KBM-7 (cell line): ENCODE results near the gene IQGAP1.
"Not testable (repeated sequence)": the region's sequence is repeated elsewhere in the genome, so short reads cannot be mapped to it uniquely, and the experiment has no call there.

Source experiments
- DNase-seq: peaks from one replicate; pipeline ENCODE4 v3.0.0-alpha.2; 2015
- in situ Hi-C: fragments of 300-500 bp; cut with MboI; formaldehyde crosslinking; loops from 2 replicates; pipeline ENCODE4 v1.14.3; 2020; ENCODE audit warnings: low sequenced_read_pairs, low pct_unique_long_range_greater_than_20kb, mixed read lengths

Gene IQGAP1

DNA sequence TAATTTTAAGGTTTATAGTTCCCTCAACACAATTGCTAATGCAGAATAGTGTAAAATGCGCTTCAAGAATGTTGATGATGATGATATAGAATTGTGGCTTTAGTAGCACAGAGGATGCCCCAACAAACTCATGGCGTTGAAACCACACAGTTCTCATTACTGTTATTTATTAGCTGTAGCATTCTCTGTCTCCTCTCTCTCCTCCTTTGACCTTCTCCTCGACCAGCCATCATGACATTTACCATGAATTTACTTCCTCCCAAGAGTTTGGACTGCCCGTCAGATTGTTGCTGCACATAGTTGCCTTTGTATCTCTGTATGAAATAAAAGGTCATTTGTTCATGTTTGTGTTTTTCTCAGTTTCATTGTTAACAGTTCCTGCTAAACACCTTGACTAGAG is 113.9 kb downstream of the IQGAP1 start:
- no peak for DNase-seq
- in situ Hi-C loops, result no loop called here

DNA sequence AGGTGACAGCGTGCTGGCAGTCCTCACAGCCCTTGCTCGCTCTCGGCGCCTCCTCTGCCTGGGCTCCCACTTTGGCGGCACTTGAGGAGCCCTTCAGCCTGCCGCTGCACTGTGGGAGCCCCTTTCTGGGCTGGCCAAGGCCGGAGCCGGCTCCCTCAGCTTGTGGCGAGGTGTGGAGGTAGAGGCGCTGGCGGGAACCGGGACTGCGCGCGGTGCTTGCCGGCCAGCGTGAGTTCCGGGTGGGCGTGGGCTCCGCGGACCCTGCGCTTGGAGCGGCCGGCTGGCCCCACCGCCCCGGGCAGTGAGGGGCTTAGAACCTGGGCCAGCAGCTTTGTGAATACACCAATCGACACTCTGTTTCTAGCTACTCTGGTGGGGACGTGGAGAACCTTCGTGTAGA is 122.7 kb downstream of the IQGAP1 start:
- DNase-seq, in situ Hi-C loops: not testable (repeated sequence)

DNA sequence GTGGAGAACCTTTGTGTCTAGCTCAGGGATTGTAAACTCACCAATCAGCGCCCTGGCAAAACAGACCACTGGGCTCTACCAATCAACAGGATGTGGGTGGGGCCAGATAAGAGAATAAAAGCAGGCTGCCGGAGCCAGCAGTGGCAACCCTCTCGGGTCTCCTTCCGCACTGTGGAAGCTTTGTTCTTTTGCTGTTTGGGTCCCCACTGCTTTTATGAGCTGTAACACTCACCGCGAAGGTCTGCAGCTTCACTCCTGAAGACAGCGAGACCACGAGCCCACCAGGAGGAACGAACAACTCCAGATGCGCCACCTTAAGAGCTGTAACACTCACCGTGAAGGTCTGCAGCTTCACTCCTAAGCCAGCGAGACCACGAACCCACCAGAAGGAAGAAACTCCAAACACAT is 123.2 kb downstream of the IQGAP1 start:
- DNase-seq, in situ Hi-C loops: not testable (repeated sequence)

DNA sequence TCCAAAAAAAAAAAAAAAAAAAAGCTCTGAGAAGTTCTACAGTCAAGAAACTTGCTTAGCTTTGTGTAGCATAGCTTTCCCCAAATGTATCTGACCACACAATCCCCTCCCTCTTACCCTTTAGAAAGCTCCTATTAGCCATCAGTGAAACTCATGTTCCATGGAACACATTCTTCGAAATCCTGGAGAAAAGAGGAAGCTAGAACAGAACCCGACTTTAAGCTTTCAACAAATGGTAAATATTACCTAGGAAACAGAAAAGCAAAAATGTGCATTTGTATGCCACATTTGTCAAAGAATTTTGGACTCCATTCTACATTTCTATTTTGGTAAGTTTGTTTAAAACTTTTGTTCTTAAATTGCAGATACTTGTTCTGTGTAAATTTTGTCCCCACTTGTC is 124.2 kb downstream of the IQGAP1 start:
- DNase-seq, result peak; percentile 52
- in situ Hi-C loops, result no loop called here

DNA sequence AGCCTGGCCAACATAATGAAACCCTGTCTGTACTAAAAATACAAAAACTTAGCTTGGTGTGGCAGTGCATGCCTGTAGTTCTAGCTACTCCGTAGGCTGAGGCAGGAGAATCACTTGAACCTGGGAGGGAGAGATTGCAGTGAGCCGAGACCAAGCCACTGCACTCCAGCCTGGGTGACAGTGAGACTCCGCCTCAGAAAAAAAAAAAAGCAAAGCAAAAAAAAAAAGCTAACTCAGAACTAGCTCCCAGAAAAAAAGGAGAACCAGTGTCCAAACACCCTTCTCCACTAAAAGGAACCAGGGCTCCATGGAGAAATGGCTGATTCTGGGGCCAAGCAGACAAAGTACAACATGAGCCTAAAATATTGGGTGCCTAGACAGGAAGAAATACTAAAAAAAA is 124.9 kb downstream of the IQGAP1 start:
- DNase-seq, result peak; percentile 74

DNA sequence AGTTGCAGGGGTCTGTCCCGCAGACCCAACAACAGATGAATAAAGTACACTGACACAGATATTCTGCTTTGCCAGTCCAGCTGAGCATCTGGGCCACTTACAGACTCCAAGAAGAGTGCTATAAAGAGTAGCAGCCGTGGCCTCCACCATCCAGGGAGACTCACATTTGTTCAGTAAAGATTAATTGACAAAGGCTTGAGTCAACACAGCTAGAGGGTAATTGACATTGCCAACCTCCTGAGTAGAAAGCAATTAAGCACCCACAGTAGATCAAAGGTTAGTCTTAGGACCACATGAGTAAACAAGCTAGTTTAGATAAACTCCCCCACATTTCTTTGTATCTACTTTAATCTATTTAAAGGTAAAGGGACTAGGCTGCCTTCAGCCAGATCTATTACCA is 125.4 kb downstream of the IQGAP1 start:
- in situ Hi-C loops, result no loop called here
- no peak for DNase-seq

More for the DNA sequence above, 124.9 kb downstream of the IQGAP1 start:
- in situ Hi-C loops, result no loop called here

DNA sequence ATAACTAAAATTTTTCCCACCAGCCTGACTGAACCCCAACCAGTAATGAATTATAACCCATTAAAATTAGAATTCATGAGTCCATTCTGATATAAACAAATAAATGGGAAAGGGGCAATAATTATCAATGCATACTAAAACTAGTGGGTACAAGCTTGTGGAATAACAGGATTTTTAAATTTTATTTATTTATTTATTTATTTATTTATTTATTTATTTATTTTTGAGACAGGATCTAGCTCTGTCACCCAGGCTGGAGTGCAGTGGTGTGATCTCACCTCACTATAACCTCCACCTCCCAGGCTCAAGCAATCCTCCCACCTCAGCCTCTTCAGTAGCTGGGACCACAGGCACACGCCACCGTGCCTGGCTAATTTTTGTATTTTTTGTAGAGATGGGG is 125.9 kb downstream of the IQGAP1 start:
- not testable (repeated sequence) for DNase-seq

DNA sequence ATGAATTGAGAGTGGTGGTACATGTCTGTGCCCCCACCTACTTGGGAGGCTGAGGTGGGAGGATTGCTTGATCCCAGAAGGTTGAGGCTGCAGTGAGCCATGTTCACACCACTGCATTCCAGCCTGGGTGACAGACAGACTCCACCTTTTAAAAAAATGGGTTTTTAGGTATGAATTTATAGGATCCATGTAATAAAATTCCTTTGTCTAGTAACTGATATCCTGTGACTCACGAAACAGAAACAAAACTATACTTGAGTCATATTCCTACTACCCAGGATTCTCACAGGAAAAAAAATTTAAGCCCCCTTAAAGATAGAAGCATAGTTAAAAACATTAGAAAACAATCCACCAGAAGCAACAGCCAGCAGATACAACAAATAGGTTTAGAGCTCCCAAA is 131.6 kb downstream of the IQGAP1 start:
- DNase-seq, result no peak
- in situ Hi-C loops, result no loop called here

More for the DNA sequence above, 125.9 kb downstream of the IQGAP1 start:
- in situ Hi-C loops, result not testable (repeated sequence)

DNA sequence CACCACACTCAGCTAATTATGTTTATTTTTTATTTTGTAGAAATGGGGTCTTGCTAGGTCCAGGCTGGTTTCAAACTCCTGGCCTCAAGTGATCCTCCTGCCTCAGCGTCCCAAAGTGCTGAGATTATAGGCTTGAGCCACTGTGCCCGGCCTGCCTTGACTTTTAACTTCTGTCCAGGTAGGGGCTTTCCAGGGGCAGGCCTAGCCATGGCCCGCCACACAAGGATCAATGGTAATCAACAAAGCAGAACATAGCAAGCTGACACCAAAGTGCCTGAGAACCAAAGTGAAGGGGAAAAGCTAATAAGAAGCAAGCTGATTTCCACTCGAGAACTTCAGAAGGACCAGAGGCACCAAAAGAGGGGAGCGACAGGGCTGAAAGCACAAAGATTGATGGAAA is 132.3 kb downstream of the IQGAP1 start:
- DNase-seq, result no peak
- in situ Hi-C loops, result no loop called here

DNA sequence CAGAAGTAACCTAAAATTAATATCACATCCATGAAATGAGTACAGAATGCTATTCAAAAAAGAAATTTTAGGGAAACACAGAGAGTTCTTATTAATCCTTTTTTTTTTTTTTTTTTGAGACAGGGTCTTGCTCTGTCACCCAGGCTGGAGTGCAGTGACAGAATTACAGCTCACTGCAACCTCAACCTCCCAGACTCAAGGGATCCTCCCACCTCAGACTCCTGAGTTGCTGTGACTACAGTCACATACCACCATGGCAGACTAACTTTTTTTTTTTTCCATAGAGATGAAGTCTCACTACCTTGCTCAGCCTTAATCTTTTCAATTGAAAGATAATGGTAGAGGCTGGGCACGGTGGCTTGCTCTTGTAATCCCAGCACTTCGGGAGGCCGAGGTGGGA is 135.3 kb downstream of the IQGAP1 start:
- in situ Hi-C loops, result no loop called here
- DNase-seq, result no peak

DNA sequence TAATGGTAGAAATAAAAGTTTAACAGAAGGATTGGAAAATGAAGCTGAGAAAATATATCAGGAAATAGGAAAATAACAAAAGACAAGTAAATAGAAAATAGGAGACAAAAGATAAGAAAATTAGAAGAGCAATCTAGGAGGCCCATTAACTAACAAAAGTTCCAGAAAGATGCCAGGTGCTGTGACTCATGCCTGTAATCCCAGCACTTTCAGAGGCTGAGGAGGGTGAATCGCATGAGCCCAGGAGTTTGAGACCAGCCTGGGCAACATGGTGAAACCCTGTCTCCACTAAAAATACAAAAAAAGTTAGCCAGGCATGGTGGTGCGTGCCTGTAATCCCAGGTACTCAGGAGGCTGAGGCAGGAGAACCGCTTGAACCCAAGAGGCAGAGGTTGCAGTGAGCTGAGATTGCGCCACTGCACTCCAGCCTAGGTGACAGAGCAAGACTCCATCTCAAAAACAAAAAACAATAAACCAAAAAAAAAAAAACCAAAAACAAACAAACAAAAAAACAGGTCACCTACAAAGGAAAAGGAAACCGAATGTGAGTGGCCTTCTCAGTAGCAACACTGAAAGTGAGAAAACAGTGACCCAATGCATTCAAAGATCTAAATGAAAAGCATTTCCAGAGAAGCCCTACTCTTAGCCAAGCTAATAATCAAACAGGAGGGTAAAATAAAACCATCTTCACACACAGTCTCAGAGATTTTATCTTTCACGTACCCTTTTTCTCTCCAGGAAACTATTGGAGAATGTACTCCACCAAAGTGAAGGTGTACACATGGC is 136.2 kb downstream of the IQGAP1 start:
- DNase-seq, in situ Hi-C loops: not testable (repeated sequence)

DNA sequence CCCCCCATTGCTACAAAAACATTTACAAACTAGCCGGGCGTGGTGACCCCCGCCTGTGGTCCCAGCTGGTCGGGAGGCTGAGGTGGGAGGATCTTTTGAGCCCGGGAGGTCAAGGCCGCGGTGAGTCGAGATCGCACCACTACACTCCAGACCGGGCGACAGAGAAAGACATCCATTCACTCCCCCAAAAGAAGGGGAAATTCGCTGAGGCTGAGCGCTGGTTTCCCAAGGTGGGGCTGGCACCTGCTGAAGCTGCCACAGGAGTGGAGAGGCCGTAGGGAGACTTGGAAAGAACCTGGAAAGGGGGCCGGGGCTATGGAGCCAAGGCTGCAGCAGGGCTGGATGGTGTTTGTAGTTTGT is 140.9 kb downstream of the IQGAP1 start:
- in situ Hi-C loops, result no loop called here
- DNase-seq, result no peak

DNA sequence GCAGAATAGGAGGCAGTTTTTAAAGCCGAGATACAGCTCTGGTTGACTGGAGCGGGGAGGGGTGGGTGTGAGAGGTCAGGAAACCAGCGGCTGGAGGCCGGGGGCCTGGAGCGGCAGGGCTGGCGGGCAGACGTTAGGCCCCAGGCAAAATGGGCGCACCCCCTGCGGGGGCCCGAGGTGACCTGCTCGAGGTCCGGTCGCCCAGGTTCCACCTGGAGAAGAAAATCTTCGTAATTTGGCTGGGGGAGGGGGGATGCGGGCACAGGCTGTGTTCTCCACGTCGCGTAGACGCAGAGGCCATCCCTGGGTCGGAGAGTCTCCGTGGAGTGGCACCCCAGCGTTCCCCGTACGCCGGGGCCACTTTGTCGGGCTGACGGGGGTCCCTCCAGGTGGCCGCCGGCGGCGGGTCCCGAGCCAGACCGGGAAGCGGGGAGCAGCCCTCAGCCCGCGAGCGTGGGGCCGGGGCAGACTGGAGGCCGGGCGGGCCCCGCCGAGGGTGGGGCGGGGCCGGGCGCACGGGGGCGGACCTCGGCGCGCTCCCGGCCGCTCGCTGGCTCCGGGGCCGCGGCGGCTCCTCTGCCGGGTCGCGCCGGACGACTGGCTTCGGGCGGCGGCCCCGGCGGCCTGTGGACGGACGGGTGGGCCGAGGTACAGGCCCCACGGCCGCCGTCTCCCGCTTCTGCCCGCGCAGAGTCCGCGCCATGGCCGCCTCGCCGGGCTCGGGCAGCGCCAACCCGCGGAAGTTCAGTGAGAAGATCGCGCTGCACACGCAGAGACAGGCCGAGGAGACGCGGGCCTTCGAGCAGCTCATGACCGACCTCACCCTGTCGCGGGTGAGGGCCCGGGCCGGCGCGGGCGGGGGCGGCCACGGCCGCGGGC is 141.6 kb downstream of the IQGAP1 start, which contains the start of gene CRTC3:
CRTC3 (plus strand) TSS at position 553 of the 879 bp plus-strand sequence; CDS start at position 702, 149 bp downstream.
- peak; percentile 51 for DNase-seq
- in situ Hi-C loops, result no loop called here

DNA sequence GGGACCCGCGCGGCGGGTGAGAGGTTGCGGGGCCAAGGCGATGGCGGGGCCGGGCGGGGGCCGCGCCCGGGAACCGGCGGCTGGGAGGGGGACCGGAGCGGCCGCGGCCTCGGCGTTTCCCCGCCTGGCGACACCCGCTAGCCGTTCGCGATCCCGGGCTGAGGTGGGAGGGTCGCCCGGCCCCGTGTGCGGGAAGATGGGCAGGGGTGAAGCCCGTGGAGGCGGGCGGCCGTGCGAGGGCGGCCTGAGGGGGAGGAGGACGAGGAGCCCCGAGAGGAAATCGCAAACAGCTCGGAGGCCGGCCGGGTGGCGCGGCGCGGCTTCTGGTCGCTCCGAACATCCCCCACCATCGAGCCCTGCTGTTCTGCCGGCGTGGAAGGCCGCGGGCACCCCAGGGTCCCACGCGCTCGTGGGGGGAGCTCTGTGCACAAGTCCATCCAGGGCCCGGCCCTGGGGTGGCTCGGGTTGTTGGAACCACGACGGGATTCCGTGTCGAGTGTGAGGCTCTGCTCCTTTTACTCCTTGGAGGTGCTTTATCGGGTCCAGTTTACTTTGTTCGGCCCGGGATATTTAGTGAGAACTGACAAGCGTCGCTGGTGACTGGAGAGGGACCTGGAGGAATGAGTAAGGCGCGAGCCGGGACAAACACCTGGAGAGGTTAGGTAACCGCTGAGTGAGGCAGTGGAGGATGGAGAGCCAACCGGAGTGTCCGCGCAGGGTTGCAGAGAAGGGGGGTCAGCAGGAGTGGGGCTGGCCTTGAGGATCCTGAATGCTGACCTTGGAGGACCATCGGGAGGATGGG is 142.4 kb downstream of the IQGAP1 start:
- in situ Hi-C loops, result no loop called here
- peak; percentile 54 for DNase-seq

DNA sequence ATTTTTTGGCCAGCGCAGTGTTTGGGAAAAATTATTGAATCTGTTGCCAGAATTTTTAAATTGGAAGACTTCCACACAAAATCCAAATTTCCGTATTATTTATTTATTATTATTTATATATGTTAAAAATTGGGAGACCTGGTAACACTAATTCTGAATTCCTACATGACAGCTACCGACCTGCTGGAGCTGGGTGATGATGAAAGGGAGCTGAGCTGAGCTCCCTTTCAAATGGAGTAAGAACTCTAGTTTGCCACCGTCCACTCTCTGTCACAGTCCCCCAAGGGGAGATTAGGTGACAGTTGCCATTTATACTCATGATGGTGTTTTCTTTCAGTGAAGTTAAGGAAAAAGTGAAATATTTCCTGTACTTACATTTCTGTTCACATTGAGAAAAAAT is 143.1 kb downstream of the IQGAP1 start:
- in situ Hi-C loops, result no loop called here
- DNase-seq, result no peak

DNA sequence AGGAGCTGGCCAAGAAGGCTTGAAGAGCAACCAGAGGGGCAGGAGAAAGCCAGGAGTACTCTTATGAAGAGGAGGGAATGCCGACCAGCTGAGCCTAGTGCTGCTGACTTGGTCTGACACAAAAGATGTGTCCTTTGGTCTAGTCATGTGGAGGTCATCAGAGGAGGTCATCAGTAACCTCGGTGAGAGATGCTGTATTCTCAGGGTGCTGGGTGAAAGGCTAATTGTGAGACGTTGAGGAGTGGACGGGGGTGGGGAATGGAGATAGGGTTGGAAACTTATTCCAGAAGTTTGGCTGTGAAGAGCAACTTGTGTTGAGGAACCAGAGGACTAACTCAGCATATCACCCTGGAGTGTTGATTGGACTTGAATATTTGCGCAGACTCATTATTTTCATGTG is 147.2 kb downstream of the IQGAP1 start:
- no peak for DNase-seq

DNA sequence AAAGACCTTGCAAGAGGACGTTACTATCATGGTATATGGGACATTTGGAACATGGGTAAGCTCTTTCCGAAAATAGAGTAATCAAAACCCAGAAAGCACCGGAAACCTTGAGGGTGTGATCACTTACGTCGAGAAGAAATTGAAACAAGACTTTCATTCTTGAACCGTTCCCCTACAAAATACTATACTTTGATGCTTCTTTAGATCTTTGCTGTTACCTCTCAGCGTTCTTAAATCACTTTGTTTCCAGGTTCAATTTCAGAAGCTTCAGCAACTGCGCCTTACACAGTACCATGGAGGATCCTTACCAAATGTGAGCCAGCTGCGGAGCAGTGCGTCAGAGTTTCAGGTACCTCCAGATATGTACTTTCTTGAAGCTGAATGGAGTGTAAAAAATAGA is 151.7 kb downstream of the IQGAP1 start:
- DNase-seq, result no peak
- in situ Hi-C loops, result no loop called here

More for the DNA sequence above, 147.2 kb downstream of the IQGAP1 start:
- in situ Hi-C loops, result no loop called here

DNA sequence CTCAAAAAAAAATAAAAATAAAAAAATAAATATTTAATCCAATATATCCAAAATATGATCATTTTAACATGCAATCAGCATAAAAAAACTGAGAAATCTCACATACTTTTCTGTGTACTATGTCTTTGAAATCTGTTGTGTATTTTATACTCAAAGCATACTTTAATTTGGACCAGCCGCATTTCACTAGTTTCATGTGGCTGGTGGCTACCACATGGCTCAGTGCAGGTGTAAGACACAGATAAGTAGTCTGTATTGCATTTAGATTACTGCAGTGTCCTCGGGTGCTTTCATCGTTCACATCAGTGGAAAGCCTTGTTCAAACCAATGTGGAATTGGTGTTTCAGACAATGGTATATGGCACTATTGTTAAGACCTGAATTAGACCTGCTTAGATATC is 152.7 kb downstream of the IQGAP1 start:
- in situ Hi-C loops, result no loop called here
- DNase-seq, result no peak

DNA sequence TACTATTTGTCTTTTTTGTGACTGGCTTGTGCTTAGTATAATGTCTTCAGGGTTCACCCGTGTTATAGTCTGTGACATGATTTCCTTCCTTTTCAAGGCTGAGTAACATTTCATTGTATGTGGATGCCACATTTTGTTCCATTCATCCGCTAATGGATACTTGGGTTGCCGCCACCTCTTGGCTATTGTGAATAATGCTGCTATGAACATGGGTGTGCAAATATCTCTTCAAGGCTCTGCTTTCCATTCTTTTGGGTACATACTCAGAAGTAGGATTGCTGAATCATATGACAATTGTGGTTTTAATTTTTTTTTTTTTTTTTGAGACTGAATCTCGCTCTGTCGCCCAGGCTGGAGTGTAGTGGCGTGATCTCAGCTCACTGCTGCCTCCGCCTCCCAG is 157.1 kb downstream of the IQGAP1 start:
- no peak for DNase-seq
- in situ Hi-C loops, result no loop called here
